Activated CD4-positive, alpha-beta T cell treated with anti-CD3 and anti-CD28 coated beads for 4 hours (primary cell): ENCODE measurements around the gene RABL3.
A peak's percentile ranks its signal among the peaks of the same experiment; 100 is the strongest.
"Not testable (repeated sequence)": the region's sequence is repeated elsewhere in the genome, so short reads cannot be mapped to it uniquely, and the experiment has no call there.

Experiments
- DNase-seq, 2 donors: peaks; one replicate each; pipeline ENCODE4 v3.0.0-alpha.2; 2020

Gene RABL3

GRCh38 chr3:120742198-120742848 is at the start of gene RABL3, which contains the start of gene GTF2E1:
Gene RABL3, minus strand, starts transcription at chr3:120742516. Its CDS starts 9 bp downstream, at chr3:120742507.
Gene GTF2E1, plus strand, starts transcription at chr3:120742744. Its CDS starts 7,809 bp downstream, at chr3:120750553.
- peak; percentile 91 to 97 for DNase-seq

GRCh38 chr3:120791913-120792312 is 49.6 kb upstream of the RABL3 start:
- DNase-seq: no peak

- no peak for DNase-seq
Measured at GRCh38 chr3:120791010-120791409, 48.7 kb upstream of the RABL3 start.

DNA sequence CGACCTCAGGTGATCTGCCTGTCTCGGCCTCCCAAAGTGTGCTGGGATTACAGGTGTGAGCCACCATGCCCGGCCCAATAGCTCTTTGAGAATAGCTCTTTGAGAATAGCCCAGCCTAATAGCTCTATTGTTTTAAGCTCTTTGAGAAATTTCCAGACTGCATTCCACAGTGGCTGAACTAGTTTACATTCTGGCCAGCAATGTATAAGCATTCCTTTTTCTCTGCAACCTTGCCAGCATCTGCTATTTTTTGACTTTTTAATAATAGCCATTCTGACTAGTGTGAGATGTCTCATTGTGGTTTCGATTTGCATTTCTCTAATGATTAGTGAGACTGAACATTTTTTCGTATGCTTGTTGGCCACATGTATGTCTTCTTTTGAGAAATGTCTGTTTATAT is 43.5 kb upstream of the RABL3 start:
- DNase-seq: not testable (repeated sequence)

GRCh38 chr3:120780977-120781376 is 38.7 kb upstream of the RABL3 start:
- no peak for DNase-seq

DNA sequence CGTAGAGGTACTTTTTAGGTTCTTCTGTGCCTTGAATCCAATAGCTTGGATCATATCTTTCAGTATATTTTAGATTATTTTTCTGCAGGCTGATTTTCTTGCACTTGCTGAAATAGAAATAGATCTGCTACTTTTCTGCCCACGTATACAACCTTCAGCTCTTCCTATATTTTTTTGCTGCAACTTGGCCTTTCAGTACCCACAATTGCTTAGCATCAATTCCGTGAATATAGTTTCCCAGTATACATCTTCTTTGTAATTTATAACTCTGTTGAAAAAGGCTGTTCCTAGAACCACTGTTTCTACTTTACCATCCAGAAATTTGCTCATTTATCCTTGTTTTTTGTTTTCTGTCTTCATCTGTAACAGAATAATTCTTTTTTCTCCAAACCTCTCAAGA is 36.5 kb upstream of the RABL3 start:
- DNase-seq: no peak

- no peak for DNase-seq
Measured at GRCh38 chr3:120775411-120775810, 33.1 kb upstream of the RABL3 start.

GRCh38 chr3:120773932-120774331 is 31.6 kb upstream of the RABL3 start:
- DNase-seq: no peak

- no peak for DNase-seq
Measured at GRCh38 chr3:120772081-120772480, 29.8 kb upstream of the RABL3 start.

GRCh38 chr3:120770891-120771290 is 28.6 kb upstream of the RABL3 start:
- no peak for DNase-seq

DNA sequence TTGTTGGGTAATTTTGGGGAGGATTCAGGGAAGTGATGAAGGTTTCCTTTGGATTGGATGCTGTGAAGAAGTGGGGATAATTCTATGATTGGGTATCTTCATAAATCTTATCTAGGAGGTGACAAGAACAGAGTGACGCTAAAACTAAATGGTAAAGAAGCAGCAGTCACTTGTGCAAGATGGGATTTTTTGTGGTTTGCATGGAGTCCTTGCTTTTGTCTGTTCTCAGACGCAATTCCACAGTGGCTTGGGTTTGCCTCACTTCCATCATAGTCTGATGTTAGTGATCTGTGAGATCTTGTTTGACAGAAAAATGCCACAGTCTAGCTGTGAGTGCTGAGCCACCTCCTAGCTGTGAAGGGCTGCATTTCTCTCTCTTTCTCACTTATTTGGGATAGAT is 27.1 kb upstream of the RABL3 start:
- DNase-seq: no peak

- no peak for DNase-seq
Measured at GRCh38 chr3:120767106-120767505, 24.8 kb upstream of the RABL3 start.

DNA sequence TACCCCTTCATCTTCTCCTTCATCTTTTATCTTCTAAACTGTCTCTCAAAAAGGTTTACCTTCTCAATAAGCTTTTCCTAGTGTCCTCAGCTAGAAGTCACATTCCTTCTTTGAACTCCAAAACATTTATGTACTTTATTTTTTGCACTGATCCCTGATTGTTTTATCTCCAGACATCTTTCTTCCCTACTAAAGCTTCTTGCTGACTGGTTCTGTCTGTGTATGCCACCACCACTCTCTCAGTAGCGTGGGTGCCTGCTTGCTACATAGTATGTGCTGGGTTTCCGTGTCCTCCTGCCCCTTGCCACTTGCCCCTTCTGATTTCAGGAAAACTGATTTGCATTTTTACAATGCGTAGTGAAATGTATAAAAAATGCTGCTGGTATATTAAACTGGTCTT is 24.3 kb upstream of the RABL3 start:
- no peak for DNase-seq

DNA sequence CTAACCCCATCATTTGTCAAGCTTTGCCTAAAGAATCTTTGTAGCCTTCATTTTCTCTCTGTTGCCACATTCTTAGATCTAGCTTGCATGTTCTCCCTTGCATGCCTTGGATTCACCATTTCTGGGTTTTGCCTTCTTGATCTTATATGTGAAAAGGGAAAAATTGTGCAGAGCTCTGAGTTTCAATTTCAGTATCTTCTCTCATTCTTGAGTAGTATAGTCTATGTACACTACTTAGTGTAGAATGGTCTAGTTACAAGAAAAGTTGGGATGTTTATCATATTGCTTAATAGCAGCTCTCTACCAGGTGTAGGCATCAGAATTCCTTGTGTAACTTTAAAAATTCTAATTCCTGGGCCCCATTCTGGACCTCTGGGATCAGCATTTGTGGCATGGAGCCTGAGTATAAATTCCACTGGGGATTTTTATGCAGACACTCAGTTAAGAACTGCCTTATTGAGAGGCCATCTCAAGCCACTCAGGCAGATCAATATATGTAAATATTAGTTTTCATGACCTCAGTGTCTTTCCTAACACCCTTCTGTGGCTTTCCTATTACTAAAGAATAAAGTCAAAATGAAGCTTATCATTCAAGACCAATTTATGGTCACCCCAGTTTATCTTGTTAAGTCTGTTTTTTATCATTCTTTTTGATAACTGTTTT is 23.6 kb upstream of the RABL3 start:
- no peak for DNase-seq

DNA sequence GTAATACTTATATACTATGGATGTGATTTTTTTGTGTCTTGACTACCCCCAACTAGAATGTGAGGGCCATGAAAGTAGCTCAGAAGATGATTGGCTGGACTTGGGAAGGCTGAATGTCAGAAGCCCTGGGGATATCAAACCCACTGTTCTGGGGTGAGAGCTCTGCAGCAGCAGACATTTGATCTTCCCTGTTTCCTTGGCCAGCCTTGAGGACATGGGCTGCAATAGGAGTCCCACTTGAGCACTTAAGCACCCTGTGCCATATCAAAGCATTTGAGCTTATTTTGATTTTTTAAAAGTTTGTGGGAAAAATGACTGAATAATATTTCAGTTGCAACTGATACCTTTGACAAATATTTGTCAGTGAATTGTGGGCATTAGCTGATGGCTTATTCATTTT is 21.9 kb upstream of the RABL3 start:
- DNase-seq: no peak

DNA sequence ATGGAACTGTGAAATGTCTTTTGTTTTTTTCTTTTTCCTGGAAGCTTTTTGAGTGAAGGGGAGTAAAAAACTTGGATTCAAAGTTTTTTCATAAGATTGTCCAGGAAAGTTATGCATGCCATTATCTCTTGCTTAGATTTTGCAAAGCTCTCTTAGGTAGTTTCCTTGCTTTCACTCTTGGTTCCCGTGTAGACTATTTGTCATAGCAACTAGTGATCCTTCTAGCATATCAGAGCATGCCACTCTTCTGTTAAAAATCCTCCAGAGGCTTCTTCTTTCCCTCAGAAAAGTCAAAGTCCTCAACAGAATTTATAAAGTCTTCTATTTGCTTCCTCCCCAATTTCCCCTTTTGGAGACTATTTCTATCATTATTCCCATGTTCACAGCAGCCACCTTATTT is 21.3 kb upstream of the RABL3 start:
- DNase-seq: no peak

- DNase-seq: no peak
Measured at GRCh38 chr3:120762615-120763014, 20.3 kb upstream of the RABL3 start.

GRCh38 chr3:120758551-120758950 is 16.2 kb upstream of the RABL3 start:
- not testable (repeated sequence) for DNase-seq

GRCh38 chr3:120756061-120756460 is 13.7 kb upstream of the RABL3 start:
- no peak for DNase-seq

DNA sequence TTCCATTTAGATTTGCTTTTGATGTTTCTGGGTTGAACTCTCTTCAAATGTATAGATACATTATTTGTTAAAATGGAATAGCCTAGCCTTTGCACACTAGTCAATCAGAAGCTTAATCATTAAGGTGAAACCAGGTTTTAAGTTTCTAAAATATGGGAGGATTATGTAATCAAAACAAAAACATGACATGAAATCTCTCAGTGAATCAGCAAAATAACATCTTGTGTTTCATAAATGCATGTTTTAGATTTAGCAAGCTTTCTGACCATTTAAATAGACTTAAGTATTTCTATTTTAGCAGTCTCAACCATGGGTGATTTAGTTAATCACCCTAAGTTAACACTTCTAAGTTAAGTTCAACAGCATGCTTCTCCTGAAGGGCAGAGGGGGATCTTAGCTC is 11.5 kb upstream of the RABL3 start:
- no peak for DNase-seq

- DNase-seq: no peak
Measured at GRCh38 chr3:120752865-120753264, 10.5 kb upstream of the RABL3 start.

GRCh38 chr3:120752230-120752629 is 9.9 kb upstream of the RABL3 start:
- no peak for DNase-seq

GRCh38 chr3:120749843-120750242 is 7.5 kb upstream of the RABL3 start:
- no peak for DNase-seq

- DNase-seq: no peak
Measured at GRCh38 chr3:120745466-120745865, 3.1 kb upstream of the RABL3 start.
